ENCODE results near the gene DDIT4. TPM values are rescaled to one million over a fixed set of nuclear protein-coding genes. Genes with fewer than 3 reads are reported as not detected.

The DDIT4 gene
- total and polyA plus RNA-seq, 9 of the 15 experiments (the other 6 are each of a cell fraction or from before 2014, with no cell fraction given), result 8.2 to 675 (median 159) TPM

- TF ChIP-seq CCAR2 (IDR thresholded peaks at IDR 0.05; ENCODE audit: low read depth, low read length) (no peak), NR2C2 (CRISPR knock-in tag; IDR thresholded peaks at IDR 0.05) (0 out of 2 replicates have a peak, but pooled peaks have one; percentile 25), NR2C2 (tag; IDR thresholded peaks at IDR 0.05) (peak; percentile 90), ASH1L (IDR thresholded peaks at IDR 0.05; ENCODE audit: borderline replicate concordance, low read depth, partially characterized antibody) (no peak), ETV1 (tag; conservative IDR thresholded peaks at IDR 0.05; ENCODE audit: low read depth) (peak; percentile 100), TCF3 (CRISPR knock-in tag; IDR thresholded peaks at IDR 0.05) (peak; percentile 99), JUN (IDR thresholded peaks at IDR 0.05; ENCODE audit: borderline replicate concordance, low read depth, low read length) (peak; percentile 99), JUN (CRISPR knock-in tag; IDR thresholded peaks at IDR 0.05; ENCODE audit: borderline replicate concordance) (peak; percentile 99), PCBP2 (IDR thresholded peaks at IDR 0.05; ENCODE audit: low read depth, low read length, poor library complexity, severe bottlenecking) (no peak), ZFX (CRISPR knock-in tag; IDR thresholded peaks at IDR 0.05) (peak; percentile 93), MAZ (CRISPR knock-in tag; conservative IDR thresholded peaks at IDR 0.05 in 1 of 2, IDR thresholded peaks at IDR 0.05 in 1 of 2) (peak; percentile 87 to 93), CC2D1A (IDR thresholded peaks at IDR 0.05) (peak; percentile 98), KDM1A (IDR thresholded peaks at IDR 0.05) (peak; percentile 92 to 96), ELF1 (tag; IDR thresholded peaks at IDR 0.05) (peak; percentile 86), ZBED1 (IDR thresholded peaks at IDR 0.05) (peak; percentile 85; the same call in 1 of the 2 replicates), SFPQ (IDR thresholded peaks at IDR 0.05; ENCODE audit: low read depth, low read length) (no peak), NFIC (IDR thresholded peaks at IDR 0.05) (peak; percentile 97), HEY1 (CRISPR knock-in tag; IDR thresholded peaks at IDR 0.05; ENCODE audit: borderline replicate concordance) (peak; percentile 79; the same call in 1 of the 2 replicates), SRSF9 (IDR thresholded peaks at IDR 0.05; ENCODE audit: borderline replicate concordance, low read depth, low read length) (no peak), ZSCAN32 (CRISPR knock-in tag; IDR thresholded peaks at IDR 0.05) (peak; percentile 100), HOMEZ (CRISPR knock-in tag; IDR thresholded peaks at IDR 0.05) (no peak; the same call in 1 of the 2 replicates), TOE1 (IDR thresholded peaks at IDR 0.05; ENCODE audit: borderline replicate concordance) (peak; percentile 84), TOE1 (CRISPR knock-in tag; IDR thresholded peaks at IDR 0.05; ENCODE audit: borderline replicate concordance, low read depth) (no peak; the same call in 1 of the 2 replicates), C11orf30 (IDR thresholded peaks at IDR 0.05; ENCODE audit: low read depth) (peak; percentile 92), MYNN (IDR thresholded peaks at IDR 0.05) (peak; percentile 92), MYNN (CRISPR knock-in tag; IDR thresholded peaks at IDR 0.05) (no peak), SMC3 (conservative IDR thresholded peaks at IDR 0.05; ENCODE audit: insufficient read depth, low read depth, low read length) (no peak; the same call in 1 of the 2 replicates), ZNF24 (IDR thresholded peaks at IDR 0.05) (peak; percentile 89)
Observed at GRCh38 chr10:72320676-72321247, 47.0 kb downstream of the DDIT4 start (continued).
